Stimulated activated CD8-positive, alpha-beta memory T cell treated with anti-CD3 and anti-CD28 coated beads, Interleukin-4, amount 100 ng/mL, for 24 hours (primary cell): ENCODE results near the gene SIDT1.

Source experiments
- DNase-seq: peaks from one replicate; pipeline ENCODE4 v3.0.0-alpha.2; 2020; ENCODE audit warnings: low read depth

Gene SIDT1

DNA sequence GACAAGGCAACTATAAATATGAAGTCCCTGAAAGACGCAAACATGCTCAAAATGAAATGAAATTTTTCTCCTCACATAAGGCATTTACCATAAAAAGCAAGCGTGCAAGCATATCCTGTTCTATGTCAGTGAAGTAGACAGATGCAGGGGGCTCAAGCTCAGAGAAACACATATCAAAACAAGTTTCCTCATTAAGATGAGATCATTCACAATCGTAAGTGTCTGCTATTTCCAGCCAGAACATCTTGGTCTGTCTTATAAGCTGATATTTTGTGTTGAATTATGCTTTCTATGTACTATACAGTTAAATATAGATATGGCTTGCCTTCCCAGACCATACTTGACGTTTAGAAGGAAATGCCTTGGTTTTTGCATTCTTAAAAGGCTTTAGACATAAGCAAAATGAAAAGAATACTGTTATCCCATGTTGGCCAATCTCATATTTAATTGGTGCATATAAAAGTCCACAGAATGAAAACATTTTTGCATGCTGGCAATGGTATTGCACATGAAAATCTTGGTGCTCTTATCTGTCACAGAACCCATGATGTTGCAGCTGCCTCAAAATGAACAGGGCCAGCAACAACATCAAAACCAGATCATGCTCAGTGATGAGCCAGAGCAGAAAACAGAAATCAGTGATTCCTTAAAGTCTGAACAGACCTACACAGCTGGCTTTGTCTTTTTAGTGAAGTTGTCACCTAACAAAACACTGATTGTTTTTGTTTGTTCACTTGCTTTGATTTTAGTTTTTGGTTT, 65.4 kb downstream of the SIDT1 start:
- DNase-seq: no peak

DNA sequence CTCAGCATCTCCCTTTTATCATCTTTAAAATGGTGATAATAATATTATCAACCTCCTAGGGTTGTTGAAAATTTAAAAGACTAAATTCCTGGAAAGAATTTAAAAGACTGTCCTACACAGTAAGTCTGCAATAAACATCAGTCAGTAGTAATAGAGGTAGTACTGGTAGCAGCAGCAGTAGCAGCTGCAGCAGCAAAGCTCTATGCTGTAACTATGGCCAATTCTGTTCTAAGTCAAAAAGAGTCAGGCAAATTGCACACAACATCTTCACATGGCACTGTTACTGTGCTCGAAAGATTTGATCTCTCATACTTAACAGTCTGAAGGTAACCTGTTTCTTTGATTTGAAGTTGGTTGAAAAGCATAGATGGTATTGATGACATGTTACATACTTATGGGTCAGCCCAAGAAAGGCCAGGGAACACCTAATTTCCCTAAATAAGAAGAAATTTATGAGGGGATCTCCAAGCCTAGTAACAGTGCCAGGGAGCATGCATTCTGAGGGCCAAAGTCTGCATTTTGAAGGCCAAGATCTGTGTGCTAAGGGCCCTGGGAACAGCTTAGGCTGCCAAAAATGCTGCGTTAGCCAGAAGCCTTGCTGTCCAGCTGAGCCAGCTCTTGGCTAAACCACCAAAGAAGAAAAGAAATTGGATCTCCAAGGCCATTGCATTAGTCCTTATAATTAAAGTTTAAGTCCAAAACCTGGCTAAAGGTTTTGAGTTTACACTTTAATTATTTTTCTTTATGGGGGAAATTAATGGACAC, 68.2 kb downstream of the SIDT1 start:
- DNase-seq: no peak

DNA sequence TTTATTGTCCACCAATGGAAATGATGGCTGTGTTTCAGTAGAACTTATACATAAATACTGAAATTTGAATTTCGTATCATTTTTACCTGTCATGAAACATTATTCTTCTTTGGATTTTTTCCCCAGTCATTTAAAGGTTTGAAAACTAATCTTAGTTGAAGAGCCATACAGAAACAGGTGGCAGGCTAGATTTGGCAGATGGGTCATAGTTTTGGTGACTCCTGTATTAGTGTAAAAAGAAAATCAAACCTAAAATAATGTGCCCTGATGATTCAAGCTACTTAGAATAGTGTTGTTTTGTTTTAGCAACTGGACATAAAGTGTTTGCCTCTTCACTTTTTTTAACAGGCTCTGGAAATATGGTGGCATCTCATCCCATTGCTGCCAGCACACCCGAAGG, 68.9 kb downstream of the SIDT1 start:
- DNase-seq: no peak

DNA sequence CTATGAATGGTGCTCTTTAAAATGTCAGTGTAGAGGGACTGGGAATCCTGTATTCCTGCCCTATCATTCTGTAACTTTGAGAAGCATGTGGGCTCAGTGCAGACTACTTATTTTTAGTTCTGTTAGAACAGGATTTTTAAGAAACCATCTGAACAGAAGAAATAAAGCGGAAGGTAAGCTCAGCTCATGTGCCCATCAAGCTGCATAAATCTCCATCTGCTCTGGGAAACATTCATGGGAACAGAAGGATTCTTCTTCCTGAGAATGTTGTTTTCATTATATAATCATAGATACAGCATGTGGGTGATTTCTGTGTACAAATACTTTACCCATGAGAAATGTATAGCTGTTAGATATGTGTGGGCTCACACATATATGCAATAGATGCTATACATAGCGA, 69.9 kb downstream of the SIDT1 start:
- no peak for DNase-seq

DNA sequence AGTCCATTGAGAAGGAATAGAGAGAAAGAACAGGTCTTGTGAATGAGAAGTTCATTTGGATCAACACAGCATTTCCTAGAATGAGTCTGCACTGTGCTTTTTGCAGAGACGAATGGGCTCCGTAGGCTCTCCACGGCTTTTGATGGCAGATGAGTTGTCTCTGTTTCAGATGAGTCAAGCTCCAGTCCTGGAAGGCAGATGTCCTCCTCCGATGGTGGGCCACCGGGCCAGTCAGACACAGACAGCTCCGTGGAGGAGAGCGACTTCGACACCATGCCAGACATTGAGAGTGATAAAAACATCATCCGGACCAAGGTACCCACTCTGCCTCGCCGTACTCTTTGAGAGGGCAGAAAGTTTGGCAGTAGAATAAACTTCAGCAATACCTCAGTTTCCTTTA, 70.5 kb downstream of the SIDT1 start:
- no peak for DNase-seq

DNA sequence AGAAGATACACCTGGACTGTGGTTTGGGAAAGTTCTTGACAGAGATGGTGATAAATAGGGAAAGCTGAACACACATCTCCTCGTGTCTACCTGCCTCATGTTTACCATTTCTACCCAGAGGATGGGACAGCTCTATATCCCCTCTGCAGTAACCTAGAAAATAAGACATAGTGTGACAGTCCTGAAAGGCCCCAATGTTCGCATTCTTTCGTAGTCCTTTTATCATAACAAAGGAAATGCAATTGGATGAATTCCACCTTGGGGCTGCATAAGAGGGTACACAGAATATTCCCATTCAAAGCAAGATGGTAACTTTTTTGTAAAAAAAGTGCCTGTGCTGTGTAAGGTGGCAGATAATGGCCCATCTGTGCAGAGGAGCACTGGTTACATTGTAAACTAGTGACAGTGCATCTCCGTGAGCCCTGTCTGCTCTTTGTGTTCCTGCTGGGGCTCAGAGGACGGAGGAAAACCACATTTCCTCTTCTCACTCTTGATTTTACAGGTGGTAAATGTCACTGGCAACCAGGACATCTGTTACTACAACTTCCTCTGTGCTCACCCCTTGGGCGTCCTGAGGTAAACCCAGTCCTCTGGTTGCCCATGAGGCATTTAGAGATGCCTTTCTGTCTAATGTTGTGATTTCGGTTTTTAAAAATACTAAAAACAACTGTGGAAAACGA, 74.3 kb downstream of the SIDT1 start:
- DNase-seq: peak; percentile 11

DNA sequence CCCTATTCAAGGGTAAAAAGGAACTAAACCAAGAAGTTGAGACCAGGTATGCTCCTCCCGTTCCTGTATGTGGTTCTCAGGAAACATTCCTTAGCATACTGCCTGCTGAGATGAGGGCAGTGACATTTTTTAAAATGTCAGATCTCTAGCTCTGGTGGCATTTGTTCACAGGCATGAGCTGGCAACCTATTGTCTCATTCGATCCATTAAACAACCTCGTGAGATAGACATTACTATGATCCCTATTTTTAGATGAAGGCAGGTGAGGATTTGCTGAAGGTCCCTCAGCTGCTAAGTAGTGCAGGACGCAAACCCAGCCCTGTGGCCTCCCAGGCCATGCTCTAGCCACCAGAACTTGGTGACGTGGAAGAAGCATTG, 74.9 kb downstream of the SIDT1 start:
- no peak for DNase-seq

DNA sequence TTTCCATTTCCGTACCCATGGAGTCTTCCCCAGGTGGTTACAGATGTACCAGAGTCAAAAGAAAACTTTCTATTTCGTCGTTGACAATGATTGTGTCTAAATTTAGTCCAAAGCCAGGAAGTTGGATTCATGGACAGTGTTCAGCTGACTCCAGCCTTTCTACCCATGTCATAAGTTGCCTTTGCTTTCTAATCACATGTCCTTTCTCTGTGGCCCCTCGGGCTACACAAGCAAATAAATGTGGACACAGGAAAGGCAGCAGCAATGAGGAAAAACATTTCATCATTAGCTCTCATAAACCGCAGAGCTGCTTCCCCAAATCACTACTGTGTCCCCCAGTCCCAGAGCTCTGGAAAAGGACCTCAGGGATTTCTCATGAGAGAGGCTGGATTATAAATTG, 82.0 kb downstream of the SIDT1 start:
- DNase-seq: no peak

DNA sequence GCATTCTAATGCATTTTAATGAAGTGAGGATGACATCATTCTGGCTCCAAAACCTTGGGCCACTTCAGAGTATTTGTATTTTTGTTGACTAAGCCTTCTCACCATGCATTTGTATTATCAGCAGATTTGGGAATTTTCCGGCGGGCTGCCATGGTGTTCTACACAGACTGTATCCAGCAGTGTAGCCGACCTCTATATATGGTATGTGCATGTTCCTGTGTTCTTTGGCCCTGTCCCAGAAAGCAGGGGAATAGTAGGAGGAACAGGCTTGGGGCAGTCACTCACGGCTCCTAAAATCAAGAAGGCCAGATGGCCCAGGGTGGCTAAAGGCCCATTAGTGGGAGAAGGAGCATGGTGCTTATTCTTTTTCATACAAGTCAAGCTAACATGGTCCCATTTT, 83.6 kb downstream of the SIDT1 start:
- no peak for DNase-seq

DNA sequence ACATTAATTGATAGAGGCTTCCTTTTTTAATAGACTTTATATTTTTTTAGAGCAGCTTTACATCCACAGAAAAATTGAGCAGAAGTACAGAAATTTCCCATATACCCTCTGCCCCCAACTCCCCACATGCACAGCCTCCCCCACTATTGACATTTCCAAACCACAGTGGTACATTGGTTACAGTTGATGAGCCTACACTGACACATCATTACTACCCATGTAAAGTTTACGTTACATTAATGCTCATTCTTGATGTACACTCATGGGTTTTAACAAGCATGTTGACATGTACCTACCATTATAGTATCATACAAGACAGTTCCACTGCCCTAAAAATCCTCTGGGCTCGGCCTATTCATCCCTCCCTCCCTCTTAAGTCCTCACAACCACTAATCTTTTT, 85.4 kb downstream of the SIDT1 start:
- no peak for DNase-seq

DNA sequence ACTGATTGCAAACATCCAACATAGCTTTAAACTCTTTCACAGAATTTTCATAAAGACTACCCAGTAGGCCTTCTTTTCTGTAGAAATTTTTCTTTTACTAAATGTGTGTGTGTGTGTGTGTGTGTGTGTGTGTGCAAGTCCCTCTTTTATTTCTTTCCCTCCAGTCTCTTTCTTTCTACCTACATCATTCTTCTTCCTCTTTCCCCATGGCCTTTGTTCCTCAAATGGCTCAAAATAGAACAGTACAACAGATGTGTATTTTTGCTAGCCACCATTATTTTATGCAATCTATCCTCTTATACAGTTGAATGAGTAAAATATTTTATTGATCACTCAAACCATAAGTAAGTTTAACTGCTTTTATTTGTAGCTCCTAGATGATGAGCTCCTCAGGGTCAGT, 87.7 kb downstream of the SIDT1 start:
- DNase-seq: no peak

DNA sequence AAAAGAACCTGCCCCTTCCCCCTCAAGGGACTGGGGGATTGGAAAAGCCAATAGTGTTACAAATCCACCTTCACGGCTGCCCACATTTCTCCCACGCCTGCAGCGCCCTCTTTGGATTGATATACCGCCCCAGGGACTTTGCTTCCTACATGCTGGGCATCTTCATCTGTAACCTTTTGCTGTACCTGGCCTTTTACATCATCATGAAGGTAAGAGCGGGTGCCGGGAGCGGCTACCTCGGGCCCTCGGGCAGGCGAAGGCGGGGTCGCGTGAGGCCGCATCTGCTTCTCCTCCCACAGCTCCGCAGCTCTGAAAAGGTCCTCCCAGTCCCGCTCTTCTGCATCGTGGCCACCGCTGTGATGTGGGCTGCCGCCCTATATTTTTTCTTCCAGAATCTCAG, 91.0 kb downstream of the SIDT1 start:
- no peak for DNase-seq

DNA sequence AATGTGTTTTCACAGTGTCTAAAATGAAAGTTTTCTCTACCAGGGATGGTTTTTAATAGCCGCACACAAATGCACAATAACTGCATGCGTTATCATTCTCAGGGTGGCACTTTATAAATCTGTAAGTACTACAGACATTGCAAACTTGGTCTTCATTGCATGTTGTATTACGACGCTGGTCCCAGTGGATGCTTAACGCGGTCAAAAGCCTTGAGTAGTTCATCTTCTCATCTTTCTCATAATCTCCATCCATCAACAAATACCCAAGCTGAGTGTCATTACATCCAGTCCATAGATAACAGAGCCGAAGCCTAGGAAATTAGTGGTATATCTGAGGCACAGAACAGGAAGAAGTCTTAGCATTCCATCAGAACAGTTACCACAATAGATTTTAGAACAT, 91.5 kb downstream of the SIDT1 start:
- no peak for DNase-seq

DNA sequence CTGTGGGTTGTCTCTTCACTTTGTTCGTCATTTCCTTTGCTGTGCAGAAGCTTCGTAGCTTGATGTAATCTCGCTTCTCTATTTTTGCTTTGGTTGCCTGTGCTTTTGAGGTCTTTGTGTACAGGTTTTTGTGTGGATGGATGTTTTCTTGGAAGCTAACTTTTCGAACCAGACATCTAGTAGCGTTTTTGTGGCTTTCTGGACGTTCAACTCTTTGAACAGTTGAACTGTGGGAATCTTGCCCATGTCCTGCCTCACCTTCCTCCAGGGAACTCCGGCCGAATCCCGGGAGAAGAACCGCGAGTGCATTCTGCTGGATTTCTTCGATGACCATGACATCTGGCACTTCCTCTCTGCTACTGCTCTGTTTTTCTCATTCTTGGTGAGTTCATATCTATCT, 93.5 kb downstream of the SIDT1 start:
- no peak for DNase-seq

DNA sequence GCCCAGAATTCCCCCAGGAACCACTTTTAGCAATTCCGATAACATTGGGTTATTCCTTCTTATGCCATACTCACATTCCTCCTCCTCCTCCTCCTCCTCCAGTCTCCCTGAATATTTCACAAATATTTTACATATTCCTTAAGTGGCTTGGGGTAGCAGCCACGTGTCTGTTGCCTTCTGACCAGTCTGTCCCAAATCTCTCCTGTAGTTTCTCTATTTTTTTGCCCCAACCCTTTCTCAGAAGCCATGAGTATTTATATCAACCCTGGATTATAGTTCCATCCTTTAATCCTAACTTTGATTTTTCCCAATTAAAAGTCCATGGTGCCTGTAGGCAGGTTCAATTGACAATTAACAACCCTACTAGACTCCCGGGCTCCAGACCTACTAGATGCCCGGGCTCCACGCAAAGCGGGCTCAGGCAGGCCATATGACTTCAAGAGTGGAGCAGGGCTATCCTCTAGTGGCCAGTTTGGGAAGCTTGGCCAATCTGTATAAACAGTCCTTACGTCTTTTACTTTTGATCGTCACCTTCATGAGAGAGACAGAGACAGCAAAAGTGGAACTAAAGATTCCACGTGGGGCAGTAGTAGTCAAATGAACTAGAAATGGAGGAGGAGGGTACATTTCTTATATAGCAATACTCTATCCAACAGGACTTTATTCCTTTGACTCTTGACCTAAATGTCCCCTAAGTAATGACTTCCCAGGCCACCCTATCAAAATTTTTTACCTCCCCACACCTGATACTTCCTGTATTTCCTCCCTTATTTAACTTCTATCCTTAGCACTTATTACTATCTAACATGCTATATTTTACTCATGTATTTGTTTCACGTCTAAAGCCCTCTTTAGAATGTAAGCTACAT, 94.4 kb downstream of the SIDT1 start:
- no peak for DNase-seq

DNA sequence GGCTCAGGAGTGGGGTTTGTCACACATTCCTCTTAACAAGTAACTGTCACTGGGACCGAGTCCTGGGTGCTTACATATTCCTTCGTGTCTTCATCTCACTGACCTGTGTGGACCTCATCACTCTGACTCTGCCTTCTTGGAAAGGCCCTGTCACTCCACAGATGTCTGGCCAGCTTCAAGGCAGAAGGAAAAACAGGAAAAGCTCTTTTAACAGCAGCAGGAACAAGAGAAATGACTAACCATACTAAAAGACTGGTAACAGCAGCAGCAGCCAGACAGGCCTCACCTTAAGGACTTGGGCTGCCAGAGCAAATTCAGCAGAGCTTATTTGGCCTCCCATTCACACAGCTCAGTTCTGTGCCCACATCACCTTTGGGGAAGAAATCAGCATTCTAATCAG, 96.0 kb downstream of the SIDT1 start:
- no peak for DNase-seq

DNA sequence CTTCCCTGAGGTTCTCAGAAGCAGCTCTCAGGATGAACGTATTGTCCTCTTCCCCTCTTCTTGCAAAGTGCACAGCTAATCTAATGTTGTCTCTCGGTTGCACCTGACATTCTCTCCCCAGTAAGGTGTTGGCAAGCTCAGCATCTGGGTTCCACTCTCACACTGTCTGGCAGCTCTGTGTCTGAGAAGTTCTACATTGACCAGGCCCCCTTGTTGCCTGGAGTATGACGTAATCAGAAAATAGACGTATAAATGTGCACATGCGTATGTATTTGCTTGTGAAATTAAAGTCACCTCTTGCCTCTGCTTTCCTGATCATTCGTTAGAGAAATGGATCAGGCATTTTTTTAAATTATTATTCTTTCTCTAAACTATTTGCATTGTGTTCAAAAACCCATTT, 96.4 kb downstream of the SIDT1 start:
- DNase-seq: no peak

DNA sequence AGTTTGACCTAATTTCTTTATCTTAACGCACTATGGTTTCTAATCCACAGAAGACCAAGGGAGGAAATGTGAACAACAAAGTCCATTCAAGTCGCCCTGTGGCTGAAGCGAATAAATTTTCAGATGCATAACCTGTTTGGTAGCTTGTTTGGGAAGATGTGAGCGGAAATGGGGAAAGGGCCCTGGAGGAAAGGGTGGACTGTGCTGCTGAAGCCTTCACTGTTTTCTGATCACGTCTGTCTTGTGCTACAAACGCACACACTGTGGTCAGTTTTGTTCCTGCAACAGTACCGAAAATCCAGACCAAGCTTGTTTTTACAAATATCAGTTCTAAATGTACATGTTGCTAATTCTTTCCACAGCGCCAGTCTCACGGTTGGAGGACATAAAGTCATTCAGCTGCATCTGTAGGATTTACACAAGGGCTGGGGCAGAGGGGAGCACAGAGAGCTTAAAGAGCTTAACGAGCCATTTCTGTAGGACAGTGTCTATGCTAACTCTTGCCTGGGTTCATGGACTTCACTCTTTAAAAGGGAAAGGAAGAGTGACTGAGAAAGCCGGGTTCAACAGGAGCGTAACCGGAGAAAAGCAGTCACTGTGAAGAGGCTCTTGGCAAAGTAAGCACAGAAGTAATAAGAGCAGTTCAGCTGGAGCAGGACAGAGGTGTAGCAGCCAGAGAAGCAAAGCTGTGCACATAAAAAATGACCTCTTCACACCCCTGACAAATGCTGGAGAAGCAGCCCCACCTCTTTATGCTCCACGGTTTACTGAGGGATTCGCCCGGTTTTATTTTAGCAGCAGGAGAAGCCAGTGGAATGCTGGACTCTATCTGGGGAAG, 97.4 kb downstream of the SIDT1 start:
- no peak for DNase-seq

DNA sequence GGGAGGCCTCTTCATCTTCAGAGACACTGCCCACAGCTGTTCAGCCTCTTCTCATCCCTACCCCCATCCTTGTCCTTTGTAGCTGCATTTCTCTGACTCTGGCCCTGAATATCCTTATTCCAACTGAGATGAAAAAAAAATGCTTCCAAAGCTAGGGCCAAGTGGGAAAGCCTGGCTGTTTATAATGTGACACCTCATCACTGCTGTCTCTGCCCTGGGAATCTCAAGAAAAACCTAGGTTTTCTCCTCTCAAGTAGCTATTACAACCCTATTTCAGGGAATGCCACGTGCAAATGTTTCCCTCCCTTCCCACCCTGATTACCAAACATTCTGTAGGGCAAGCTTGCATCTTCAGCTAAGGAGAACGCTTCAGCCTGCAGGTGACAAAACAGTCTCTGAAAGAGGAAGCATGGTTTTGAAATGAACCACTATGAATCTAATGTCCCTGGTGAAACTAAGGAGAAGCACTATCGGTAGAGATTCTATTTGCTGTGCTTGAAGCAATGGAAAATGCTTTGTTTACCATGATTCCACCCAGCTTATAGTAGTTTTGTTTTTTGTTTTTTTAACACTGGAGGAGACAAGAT, 98.7 kb downstream of the SIDT1 start:
- DNase-seq: no peak

DNA sequence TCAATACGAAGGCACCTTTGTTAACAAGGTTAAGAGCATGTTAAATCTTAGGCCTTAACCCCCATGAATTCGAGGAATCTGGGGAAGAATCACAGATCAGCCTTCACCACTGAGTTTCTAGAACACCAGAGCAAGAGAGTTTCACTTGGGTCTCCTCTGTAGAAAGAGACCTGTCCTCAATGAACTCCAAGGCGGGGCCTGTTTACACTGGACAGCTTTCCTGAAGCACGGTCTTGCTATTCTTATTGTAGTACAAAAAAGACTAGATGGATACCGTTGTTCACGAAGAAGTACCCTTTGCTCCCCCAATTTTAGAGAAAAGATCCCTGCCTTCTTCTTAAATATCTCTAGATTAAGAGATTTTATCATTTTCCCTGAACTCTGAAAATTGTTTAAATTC, 99.2 kb downstream of the SIDT1 start:
- DNase-seq: no peak
